GM20000 (cell line): ENCODE measurements around the gene MVB12A.

Experiments
- DNase-seq: peaks from one replicate; pipeline ENCODE4 v3.0.0; 2012; ENCODE audit warnings: low spot score
- TF ChIP-seq, protein P1 (sequence below): IDR thresholded peaks from 2 replicates; pipeline ENCODE4 v1.5.1; 2012; ENCODE audit warnings: mild to moderate bottlenecking, control low read depth; ENCODE audit errors: extremely low read depth, missing control alignments

MVB12A gene

DNA sequence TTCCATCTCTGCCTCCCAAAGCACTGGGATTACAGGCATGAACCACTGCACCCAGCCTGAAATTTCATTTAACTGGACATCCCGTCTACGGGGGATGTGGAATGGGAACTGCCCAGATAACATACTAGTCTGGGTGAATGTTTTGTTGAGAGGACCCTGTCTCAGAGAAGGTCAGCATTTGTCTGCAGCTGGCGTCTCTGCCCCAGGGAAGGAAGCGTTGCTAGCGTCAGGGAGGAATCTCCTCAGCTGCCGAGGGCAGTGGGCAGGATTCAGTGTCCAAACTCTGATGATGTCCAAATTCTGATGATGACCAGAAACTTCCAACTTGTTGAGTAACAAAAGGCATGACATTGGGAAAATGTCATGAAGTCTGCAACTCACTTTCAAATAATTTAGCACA lies 37.8 kb downstream of the MVB12A start:
- TF ChIP-seq, protein P1, sequence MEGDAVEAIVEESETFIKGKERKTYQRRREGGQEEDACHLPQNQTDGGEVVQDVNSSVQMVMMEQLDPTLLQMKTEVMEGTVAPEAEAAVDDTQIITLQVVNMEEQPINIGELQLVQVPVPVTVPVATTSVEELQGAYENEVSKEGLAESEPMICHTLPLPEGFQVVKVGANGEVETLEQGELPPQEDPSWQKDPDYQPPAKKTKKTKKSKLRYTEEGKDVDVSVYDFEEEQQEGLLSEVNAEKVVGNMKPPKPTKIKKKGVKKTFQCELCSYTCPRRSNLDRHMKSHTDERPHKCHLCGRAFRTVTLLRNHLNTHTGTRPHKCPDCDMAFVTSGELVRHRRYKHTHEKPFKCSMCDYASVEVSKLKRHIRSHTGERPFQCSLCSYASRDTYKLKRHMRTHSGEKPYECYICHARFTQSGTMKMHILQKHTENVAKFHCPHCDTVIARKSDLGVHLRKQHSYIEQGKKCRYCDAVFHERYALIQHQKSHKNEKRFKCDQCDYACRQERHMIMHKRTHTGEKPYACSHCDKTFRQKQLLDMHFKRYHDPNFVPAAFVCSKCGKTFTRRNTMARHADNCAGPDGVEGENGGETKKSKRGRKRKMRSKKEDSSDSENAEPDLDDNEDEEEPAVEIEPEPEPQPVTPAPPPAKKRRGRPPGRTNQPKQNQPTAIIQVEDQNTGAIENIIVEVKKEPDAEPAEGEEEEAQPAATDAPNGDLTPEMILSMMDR, result no peak
- no peak for DNase-seq

DNA sequence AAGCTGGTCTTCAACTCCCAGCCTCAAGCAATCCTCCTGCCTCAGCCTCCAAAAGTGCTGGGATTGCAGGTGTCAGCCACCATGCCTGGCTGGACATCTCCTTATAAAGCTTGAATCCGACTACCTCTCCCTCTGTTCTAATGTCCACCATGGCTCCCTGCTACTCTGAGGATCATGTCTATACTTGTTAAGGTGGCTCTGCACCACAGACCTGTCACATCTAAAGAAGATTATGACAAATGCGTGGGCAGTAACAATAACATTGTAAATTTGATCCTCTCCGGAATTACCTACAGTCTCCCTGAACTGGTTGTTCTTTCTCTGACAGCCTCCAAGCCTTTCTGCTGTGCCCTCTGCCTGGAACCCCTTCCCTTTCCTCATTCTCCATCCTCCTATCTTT lies 39.1 kb downstream of the MVB12A start:
- DNase-seq, result no peak
- TF ChIP-seq, protein P1, result no peak

DNA sequence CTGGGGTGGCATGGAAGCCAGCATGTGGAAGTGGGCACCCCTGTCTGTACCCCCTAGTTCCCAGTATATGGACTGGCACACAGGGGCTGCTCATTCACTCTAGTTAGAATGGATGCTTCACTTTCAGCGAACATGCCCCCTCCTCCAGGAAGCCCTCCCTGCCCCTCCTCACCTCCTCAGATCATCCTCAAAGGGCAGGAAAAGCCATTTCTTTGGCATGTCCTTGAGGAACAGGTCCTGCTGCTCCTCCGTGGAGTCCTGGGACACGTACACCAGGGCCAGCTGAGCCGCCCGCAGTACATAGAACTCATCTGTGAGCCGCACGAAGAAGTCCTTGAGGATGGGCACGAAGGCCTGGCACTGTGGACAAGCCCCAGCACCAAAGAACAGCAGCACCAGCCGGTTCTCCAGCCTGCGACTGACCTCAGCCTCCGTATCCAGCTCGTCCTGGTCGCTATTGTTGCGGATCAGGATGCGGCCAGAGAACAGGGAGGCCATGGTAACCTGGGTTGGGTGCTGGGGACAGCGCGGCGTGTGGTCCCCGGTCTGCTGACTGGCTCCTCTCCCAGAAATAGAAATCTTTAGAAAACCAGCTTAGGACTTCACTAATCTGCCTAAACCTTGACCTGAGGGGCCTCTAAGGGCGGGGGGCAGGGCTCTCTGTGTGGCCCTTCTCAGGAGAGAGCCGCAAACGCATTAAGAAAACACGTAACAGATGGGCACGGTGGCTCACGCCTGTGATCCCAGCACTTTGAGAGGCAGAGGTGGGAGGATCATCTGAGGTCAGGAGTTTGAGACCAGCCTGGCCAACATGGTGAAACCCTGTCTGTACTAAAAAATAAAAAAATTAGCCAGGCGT lies 40.8 kb downstream of the MVB12A start, which contains the start of gene NXNL1:
Gene NXNL1, minus strand, starts transcription at position 555 of the 859 bp plus-strand sequence. Its CDS starts 57 bp downstream, at position 498.
- TF ChIP-seq, protein P1, result no peak
- no peak for DNase-seq

DNA sequence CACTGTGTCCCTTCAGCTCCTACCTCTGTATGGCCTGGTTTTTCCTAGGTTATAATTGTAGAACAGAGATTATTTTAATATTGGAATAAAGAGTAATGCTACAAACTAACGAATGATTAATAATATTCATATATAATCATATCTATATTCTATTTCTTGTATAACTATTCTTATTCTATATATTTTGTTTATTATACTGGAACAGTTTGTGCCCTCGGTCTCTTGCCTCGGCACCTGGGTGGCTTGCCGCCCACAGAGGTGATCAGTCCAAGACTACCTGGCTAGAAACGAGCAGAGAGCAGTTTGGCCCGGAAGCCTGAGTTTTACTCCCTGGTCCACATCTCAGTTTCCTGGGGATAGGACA lies 46.6 kb downstream of the MVB12A start:
- TF ChIP-seq, protein P1, result no peak
- no peak for DNase-seq

DNA sequence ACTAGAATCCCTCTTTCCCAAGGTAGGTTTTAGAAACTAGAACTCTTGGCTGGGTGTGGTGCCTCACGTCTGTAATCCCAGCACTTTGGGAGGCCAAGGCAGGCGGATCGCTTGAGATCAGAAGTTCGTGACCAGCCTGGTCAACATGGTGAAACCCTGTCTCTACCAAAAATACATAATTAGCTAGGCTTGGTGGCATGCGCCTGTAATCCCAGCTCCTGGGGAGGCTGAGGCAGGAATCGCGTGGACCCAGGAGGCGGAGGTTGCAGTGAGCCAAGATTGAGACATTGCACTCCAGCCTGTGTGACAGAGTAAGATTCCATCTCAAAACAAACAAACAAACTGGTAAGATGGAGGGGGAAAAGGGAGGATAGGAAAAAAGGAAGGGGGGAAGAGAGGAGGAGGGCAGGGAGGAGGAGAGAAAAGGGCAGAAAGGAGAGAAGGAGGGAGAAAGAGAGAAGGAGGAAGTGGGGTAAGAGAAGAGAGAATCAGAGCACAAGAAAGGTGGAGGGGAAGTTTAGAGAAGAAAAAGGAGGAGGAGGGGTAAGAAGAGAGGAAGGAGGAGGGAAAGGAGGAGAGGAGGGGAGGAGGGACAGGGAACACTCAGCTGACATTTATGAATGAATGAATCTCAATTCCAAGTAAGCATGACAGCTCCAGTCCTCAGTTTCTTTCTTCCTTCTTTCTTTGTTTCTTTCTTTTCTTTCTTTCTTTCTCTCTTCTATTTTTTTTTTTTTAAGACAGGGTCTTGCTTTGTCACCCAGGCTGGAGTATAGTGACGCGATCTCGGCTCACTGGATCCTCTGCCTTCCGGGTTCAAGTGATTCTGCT lies 47.8 kb downstream of the MVB12A start:
- no peak for DNase-seq
- TF ChIP-seq, protein P1, result no peak

DNA sequence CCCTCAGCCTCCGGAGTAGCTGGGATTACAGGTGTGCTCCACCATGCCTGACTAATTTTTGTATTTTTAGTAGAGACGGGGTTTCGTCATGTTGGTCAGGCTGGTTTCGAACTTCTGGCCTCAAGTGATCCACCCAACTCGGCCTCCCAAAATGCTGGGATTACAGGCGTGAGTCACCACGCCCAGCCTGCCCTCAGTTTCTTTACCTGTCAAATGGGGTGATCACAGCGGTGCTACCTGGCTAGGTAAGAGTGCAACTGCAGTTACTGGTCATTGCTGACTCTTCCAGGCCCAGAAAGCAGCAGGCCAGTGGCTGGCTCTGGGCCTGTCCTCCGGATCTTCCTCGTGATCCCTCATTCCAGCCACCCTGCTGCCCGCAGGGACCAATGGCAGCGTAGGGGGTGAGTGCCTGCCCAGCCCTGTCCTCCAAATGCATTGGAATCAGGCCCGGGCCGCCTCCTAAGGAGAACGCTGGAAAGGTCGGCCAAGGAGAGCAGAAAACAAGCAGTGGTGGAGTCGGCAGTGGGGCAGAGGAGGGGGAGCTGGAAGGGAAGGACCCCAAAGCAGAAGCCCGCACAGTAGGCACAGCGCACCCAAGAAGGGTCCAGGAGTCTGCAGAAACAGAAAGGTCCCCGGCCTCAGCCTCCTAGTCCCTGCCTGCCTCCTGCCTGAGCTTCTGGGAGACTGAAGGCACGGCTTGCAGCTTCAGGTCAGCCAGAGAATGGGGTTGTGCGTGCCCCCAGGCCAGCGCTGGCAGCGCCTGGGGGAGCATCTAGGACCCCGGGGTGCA lies 48.6 kb downstream of the MVB12A start:
- no peak for DNase-seq
- TF ChIP-seq, protein P1, result no peak

DNA sequence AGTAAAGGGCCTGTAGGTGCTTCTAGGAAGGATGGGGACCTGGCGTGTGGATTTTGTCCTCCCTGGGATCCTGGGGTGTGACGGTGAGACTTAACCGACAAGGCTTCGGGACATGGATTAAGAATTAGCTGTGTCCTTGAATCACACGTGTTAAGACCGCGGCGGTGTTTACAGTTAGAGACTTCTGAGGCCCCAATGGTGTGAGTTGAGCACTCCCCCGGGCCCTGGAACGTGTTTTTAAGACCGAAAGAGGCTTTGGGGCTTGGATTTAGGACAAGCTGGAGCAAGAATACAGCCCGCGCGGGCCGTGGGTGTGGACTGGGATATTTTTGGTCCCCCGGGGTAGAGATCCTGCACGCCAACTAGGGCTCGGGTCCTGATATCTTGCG lies 49.2 kb downstream of the MVB12A start:
- TF ChIP-seq, protein P1, result no peak
- no peak for DNase-seq
